Lung (tissue), 13 donors: Measurements from ENCODE around the gene RTN4IP1. TPM values are rescaled to one million over a fixed set of nuclear protein-coding genes. Genes with fewer than 3 reads are reported as not detected.

Experiments
- ATAC-seq: fragments of 200-7000 bp; cut with Tn5 transposase; one replicate; pipeline ENCODE4 v1.9.1; 2020; ENCODE audit warnings: moderate number of reproducible peaks; ENCODE audit not compliant: insufficient read depth, low FRiP score
- DNase-seq, 3 donors: peaks; one replicate each; pipeline ENCODE4 v3.0.0-alpha.2; 2013 to 2017
- H3K27ac ChIP-seq, 2 donors: one replicate each; pipeline ENCODE4 v1.5.1; 2013; ENCODE audit warnings: mild to moderate bottlenecking in 2 of 2, moderate library complexity in 2 of 2, control low read depth in 1 of 2, inconsistent platforms in 1 of 2, low read depth in 1 of 2, low read length in 1 of 2
- H3K27me3 ChIP-seq, 3 donors: one replicate each; pipeline ENCODE4 v1.5.1; 2013; ENCODE audit warnings: low read length in 2 of 3; ENCODE audit not compliant: control insufficient read depth in 3 of 3, insufficient read depth in 3 of 3
- H3K36me3 ChIP-seq, 4 donors: one replicate each; pipeline ENCODE4 v1.5.1; 2013; ENCODE audit warnings: low read length in 4 of 4, mild to moderate bottlenecking in 1 of 4, moderate library complexity in 1 of 4; ENCODE audit not compliant: control insufficient read depth in 4 of 4, insufficient read depth in 4 of 4
- H3K4me1 ChIP-seq, 5 donors: one replicate each; pipeline ENCODE4 v1.5.1; 2013; ENCODE audit warnings: low read length in 5 of 5, mild to moderate bottlenecking in 2 of 5, moderate library complexity in 1 of 5; ENCODE audit not compliant: control insufficient read depth in 5 of 5, insufficient read depth in 5 of 5
- H3K4me3 ChIP-seq: one replicate; pipeline ENCODE4 v1.5.1; 2013; ENCODE audit warnings: mild to moderate bottlenecking, control low read depth, moderate library complexity
- H3K9ac ChIP-seq, 2 donors: one replicate each; pipeline ENCODE4 v1.5.1; 2013; ENCODE audit warnings: low read length in 2 of 2, control low read depth in 1 of 2; ENCODE audit not compliant: insufficient read depth in 1 of 2
- H3K9me3 ChIP-seq, 4 donors: one replicate each; pipeline ENCODE4 v1.5.1; 2013; ENCODE audit warnings: low read length in 3 of 4, mild to moderate bottlenecking in 1 of 4, moderate library complexity in 1 of 4; ENCODE audit not compliant: control insufficient read depth in 4 of 4, insufficient read depth in 3 of 4
- CTCF ChIP-seq: IDR thresholded peaks from 2 replicates; pipeline ENCODE4 v1.5.1; 2012; ENCODE audit warnings: mild to moderate bottlenecking; ENCODE audit errors: control extremely low read depth, extremely low read depth
- WGBS, 2 donors: extraction: QIAGEN DNeasy Blood & Tissue Kit; methylation state at CpG; one replicate each; pipeline ENCODE4 v1.1.7; 2013; 5-methylcytosine and 5-hydroxymethylcytosine counted together
- polyA plus RNA-seq, 2 donors: library from polyadenylated mRNA; stranded (reverse); fragments of 200-250 nt; gene quantifications; one replicate each; pipeline ENCODE4 v1.2.1, GENCODE V29; 2013
- small RNA-seq: library from RNA; depleted of rRNA; stranded (forward); fragments of <200 nt; gene quantifications from one replicate; pipeline ENCODE3, GENCODE V24; 2014; ENCODE audit warnings: low replicate concordance
- total RNA-seq, 2 donors: library from RNA; depleted of rRNA in 1 of 2; stranded (reverse); fragments of >200 nt in 1 of 2; gene quantifications; one replicate each; pipeline ENCODE4 v1.2.1, GENCODE V29; 2014 to 2021
- donor health status: control.
- donor health status: control.
- donor health status: Bipolar disorder and iron deficiency.
- donor health status: healthy.
- donor health status: DM: yes; HTN: yes; CAD: no.

The RTN4IP1 gene
- total and polyA plus RNA-seq, 4 donors: 2.8 to 5.6 (median 4.6) TPM

GRCh38 chr6:106522562-106523250 is 106.6 kb downstream of the RTN4IP1 start:
- Histone ChIP-seq H3K4me3 (no peak overlapping the region), H3K4me1 (no peaks in the 10 kb centered on the region), H3K36me3 (peaks cover 0 to 3% (median 0%) of the 10 kb centered on the region in 4 donors), H3K9ac (no peak overlapping the region), H3K9me3 (no peaks in the 10 kb centered on the region), H3K27ac (peak overlapping the region in 1 of 2 donors; percentile 17), H3K27me3 (peaks cover 0 to 1% (median 0%) of the 10 kb centered on the region in 3 donors)
- ATAC-seq: no peak
- 48 to 64% methylated on average over 6 of the region's 6 CpGs for WGBS, 2 donors
- TF ChIP-seq CTCF: no peak
- no peak for DNase-seq

Small RNAs within 50 kb of the gene (small RNA-seq; reads per million reads assigned to genes)
- not detected for gene RNU6-527P

Other genes starting within 250 kb of the RTN4IP1 start
- gene QRSL1, start 80 bp upstream of the RTN4IP1 start, total RNA-seq: 10 to 100 TPM in 1 of 2 donors, 1 to 10 TPM in 1; 8.7 to 14.6 TPM
- gene QRSL1, start 80 bp upstream of the RTN4IP1 start, polyA plus RNA-seq: 1 to 10 TPM; 5.3 to 5.4 TPM